GM21619 (cell line): ENCODE results near the gene CCDC47.
"Not testable (repeated sequence)": the region's sequence is repeated elsewhere in the genome, so short reads cannot be mapped to it uniquely, and the experiment has no call there.

Experiments used
- ATAC-seq: cut with Tn5 transposase; IDR thresholded peaks from one replicate; pipeline ENCODE4 v1.9.1; 2021; ENCODE audit not compliant: unreplicated experiment

CCDC47 gene

GRCh38 chr17:63773272-63774140 is at the start of gene CCDC47:
TSS of gene CCDC47 (minus strand) at chr17:63773597. CDS start at chr17:63766175, 7,422 bp downstream.
- peak; percentile 86 for ATAC-seq

GRCh38 chr17:63822537-63822936 is 49.1 kb upstream of the CCDC47 start:
- no peak for ATAC-seq

- no peak for ATAC-seq
Measured at GRCh38 chr17:63821804-63822203, 48.4 kb upstream of the CCDC47 start.

GRCh38 chr17:63820963-63821561 is 47.7 kb upstream of the CCDC47 start:
- no peak for ATAC-seq

GRCh38 chr17:63819585-63820537 is 46.5 kb upstream of the CCDC47 start:
- no peak for ATAC-seq

GRCh38 chr17:63819131-63819530 is 45.7 kb upstream of the CCDC47 start:
- no peak for ATAC-seq

- no peak for ATAC-seq
Measured at GRCh38 chr17:63817736-63818385, 44.5 kb upstream of the CCDC47 start.

- ATAC-seq: no peak
Measured at GRCh38 chr17:63816669-63817068, 43.3 kb upstream of the CCDC47 start.

GRCh38 chr17:63816123-63816522 is 42.7 kb upstream of the CCDC47 start:
- no peak for ATAC-seq

- ATAC-seq: no peak
Measured at GRCh38 chr17:63809970-63810369, 36.6 kb upstream of the CCDC47 start.

- ATAC-seq: no peak
Measured at GRCh38 chr17:63805591-63805990, 32.2 kb upstream of the CCDC47 start.

GRCh38 chr17:63804328-63804727 is 30.9 kb upstream of the CCDC47 start:
- no peak for ATAC-seq

- no peak for ATAC-seq
Measured at GRCh38 chr17:63800783-63801182, 27.4 kb upstream of the CCDC47 start.

- ATAC-seq: no peak
Measured at GRCh38 chr17:63798572-63799106, 25.2 kb upstream of the CCDC47 start.

- ATAC-seq: not testable (repeated sequence)
Measured at GRCh38 chr17:63796375-63796774, 23.0 kb upstream of the CCDC47 start.

- ATAC-seq: no peak
Measured at GRCh38 chr17:63792055-63792729, 18.8 kb upstream of the CCDC47 start.

- ATAC-seq: no peak
Measured at GRCh38 chr17:63790057-63790456, 16.7 kb upstream of the CCDC47 start.

GRCh38 chr17:63786971-63787711 is 13.7 kb upstream of the CCDC47 start:
- ATAC-seq: no peak

GRCh38 chr17:63786117-63786516 is 12.7 kb upstream of the CCDC47 start:
- no peak for ATAC-seq
